Fibroblast of lung (primary cell): ENCODE data around the gene SERBP1. TPM values are rescaled to one million over a fixed set of nuclear protein-coding genes. Genes with fewer than 3 reads are reported as not detected.

ENCODE experiments used
- DNase-seq, 2 donors: peaks; one replicate each; pipeline versions ENCODE4 v3.0.0 to v3.0.0-alpha.2; 2010; ENCODE audit warnings: low read depth in 2 of 2
- H2AFZ ChIP-seq: 2 replicates; pipeline ENCODE4 v1.5.1; 2012; ENCODE audit warnings: low read length, control low read depth, inconsistent platforms
- H3K27ac ChIP-seq: 2 replicates; pipeline ENCODE4 v1.5.1; 2011; ENCODE audit warnings: low read length, control low read depth; ENCODE audit not compliant: insufficient read depth
- H3K27me3 ChIP-seq: 2 replicates; pipeline ENCODE4 v1.5.1; 2011; ENCODE audit warnings: mild to moderate bottlenecking, low read length; ENCODE audit not compliant: control insufficient read depth, insufficient read depth
- H3K36me3 ChIP-seq: 2 replicates; pipeline ENCODE4 v1.5.1; 2011; ENCODE audit warnings: low read length; ENCODE audit not compliant: control insufficient read depth, insufficient read depth
- H3K4me1 ChIP-seq: 2 replicates; pipeline ENCODE4 v1.5.1; 2011; ENCODE audit warnings: low read length; ENCODE audit not compliant: control insufficient read depth, insufficient read depth; ENCODE audit errors: extremely low read depth
- H3K4me2 ChIP-seq: 2 replicates; pipeline ENCODE4 v1.5.1; 2011; ENCODE audit warnings: low read length, control low read depth; ENCODE audit not compliant: insufficient read depth; ENCODE audit errors: extremely low read depth
- H3K4me3 ChIP-seq, 4 experiments: fragments of 200-600 bp in 1 of 4; sonication (generic) in 1 of 4; replicated peaks in 1 of 4; 2 replicates each; pipeline ENCODE4 v1.5.1; 2011 to 2016; ENCODE audit warnings: low read length in 4 of 4, low read depth in 3 of 4, mild to moderate bottlenecking in 3 of 4, control low read depth in 2 of 4, inconsistent platforms in 1 of 4, mixed read lengths in 1 of 4; ENCODE audit not compliant: insufficient read depth in 1 of 4; ENCODE audit errors: control extremely low read depth in 1 of 4
- H3K79me2 ChIP-seq: 2 replicates; pipeline ENCODE4 v1.5.1; 2012; ENCODE audit warnings: mild to moderate bottlenecking, low read length, inconsistent platforms; ENCODE audit not compliant: control insufficient read depth, insufficient read depth
- H3K9ac ChIP-seq: 2 replicates; pipeline ENCODE4 v1.5.1; 2011; ENCODE audit warnings: mild to moderate bottlenecking, low read length, control low read depth; ENCODE audit not compliant: insufficient read depth
- H3K9me3 ChIP-seq: 2 replicates; pipeline ENCODE4 v1.5.1; 2012; ENCODE audit warnings: low read depth, low read length; ENCODE audit not compliant: control insufficient read depth, insufficient read depth
- H4K20me1 ChIP-seq: 2 replicates; pipeline ENCODE4 v1.5.1; 2011; ENCODE audit warnings: low read length; ENCODE audit not compliant: control insufficient read depth, insufficient read depth; ENCODE audit errors: extremely low read depth
- CTCF ChIP-seq, 2 donors: IDR thresholded peaks in 1 of 2; conservative IDR thresholded peaks in 1 of 2; 1 replicate in 1 of 2; 2 replicates in 1 of 2; pipeline ENCODE4 v1.5.1; 2011 to 2012; ENCODE audit warnings: low read length in 2 of 2, control low read depth in 1 of 2, inconsistent platforms in 1 of 2, low read depth in 1 of 2, mild to moderate bottlenecking in 1 of 2
- EZH2 ChIP-seq: IDR thresholded peaks from 2 replicates; pipeline ENCODE4 v1.5.1; 2012; ENCODE audit warnings: low read length, control low read depth, mild to moderate bottlenecking; ENCODE audit errors: missing control alignments
- polyA plus RNA-seq, 2 donors: library from polyadenylated mRNA; depleted of rRNA in 1 of 2; stranded (reverse) in 1 of 2; unstranded in 1 of 2; fragments of >200 nt; gene quantifications; 2 replicates each; pipeline ENCODE4 v1.2.1, GENCODE V29; 2011 to 2012; ENCODE audit warnings: missing spikeins in 1 of 2
- total RNA-seq: library from RNA; depleted of rRNA; stranded (reverse); fragments of >200 nt; gene quantifications from 2 replicates; pipeline ENCODE4 v1.2.1, GENCODE V29; 2014

SERBP1 gene
- total and polyA plus RNA-seq, 2 donors (not counting 1 experiment from before 2014, with no cell fraction given), result 128 to 273 TPM

- H3K9me3 ChIP-seq, result no peaks in the 10 kb centered on the region
- H3K27ac ChIP-seq, result no peak overlapping the region
- peaks cover 15% of the 10 kb centered on the region for H4K20me1 ChIP-seq
- TF ChIP-seq CTCF (conservative IDR thresholded peaks at IDR 0.05 in 1 of 2, IDR thresholded peaks at IDR 0.05 in 1 of 2; ENCODE audit: low read depth in 1 of 2, low read length in 2 of 2) (no peak), EZH2 (no peak)
- no peak overlapping the region for H3K9ac ChIP-seq
- DNase-seq, result no peak
- no peaks in the 10 kb centered on the region for H3K27me3 ChIP-seq
- peak overlapping the region; percentile 6 for H2AFZ ChIP-seq
- peaks cover 32% of the 10 kb centered on the region for H3K79me2 ChIP-seq
- H3K4me1 ChIP-seq, result peaks cover 9% of the 10 kb centered on the region
- H3K36me3 ChIP-seq, result peaks cover 5% of the 10 kb centered on the region
- peak overlapping the region in 3 of 4 experiments; percentile 85 to 97 (median 86) for H3K4me3 ChIP-seq
- H3K4me2 ChIP-seq, result peak overlapping the region; percentile 95
Observed at GRCh38 chr1:67431869-67432578, 1.8 kb upstream of the SERBP1 start.

- Histone ChIP-seq H3K4me1 (peaks cover 9% of the 10 kb centered on the region), H3K9me3 (no peaks in the 10 kb centered on the region), H3K79me2 (peaks cover 39% of the 10 kb centered on the region), H3K27ac (peak overlapping the region; percentile 88), H3K4me2 (peak overlapping the region; percentile 95), H3K4me3 (peak overlapping the region; percentile 81 to 97 (median 86)), H3K36me3 (peaks cover 5% of the 10 kb centered on the region), H2AFZ (peak overlapping the region; percentile 98), H3K9ac (peak overlapping the region; percentile 75), H3K27me3 (no peaks in the 10 kb centered on the region), H4K20me1 (peaks cover 15% of the 10 kb centered on the region)
- DNase-seq, result no peak
- TF ChIP-seq EZH2, result no peak
- no peak for TF ChIP-seq CTCF (conservative IDR thresholded peaks at IDR 0.05 in 1 of 2, IDR thresholded peaks at IDR 0.05 in 1 of 2; ENCODE audit: low read depth in 1 of 2, low read length in 2 of 2)
Observed at GRCh38 chr1:67431156-67431765, 1.1 kb upstream of the SERBP1 start.

GRCh38 chr1:67429528-67430357, 459 bp downstream of the SERBP1 start:
- TF ChIP-seq CTCF (conservative IDR thresholded peaks at IDR 0.05 in 1 of 2, IDR thresholded peaks at IDR 0.05 in 1 of 2; ENCODE audit: low read depth in 1 of 2, low read length in 2 of 2), result no peak
- no peak for TF ChIP-seq EZH2
- Histone ChIP-seq H3K27me3 (no peaks in the 10 kb centered on the region), H2AFZ (peak overlapping the region; percentile 52), H3K36me3 (peaks cover 12% of the 10 kb centered on the region), H3K27ac (peak overlapping the region; percentile 88), H3K9me3 (no peaks in the 10 kb centered on the region), H3K4me3 (peak overlapping the region; percentile 81 to 97 (median 86)), H3K4me1 (peaks cover 9% of the 10 kb centered on the region), H3K79me2 (peaks cover 54% of the 10 kb centered on the region), H4K20me1 (peaks cover 22% of the 10 kb centered on the region), H3K4me2 (peak overlapping the region; percentile 86), H3K9ac (peak overlapping the region; percentile 84)
- no peak for DNase-seq
